Activated T-cell treated with anti-CD3 and anti-CD28 coated beads for 4 hours (primary cell): Measurements from ENCODE around the gene LMAN2.
"Not testable (repeated sequence)": the region's sequence is repeated elsewhere in the genome, so short reads cannot be mapped to it uniquely, and the experiment has no call there.

ENCODE experiments used
- DNase-seq: peaks from one replicate; pipeline ENCODE4 v3.0.0-alpha.2; 2020

LMAN2 gene

GRCh38 chr5:177377851-177378776 is 26.6 kb upstream of the LMAN2 start:
- DNase-seq = no peak

DNA sequence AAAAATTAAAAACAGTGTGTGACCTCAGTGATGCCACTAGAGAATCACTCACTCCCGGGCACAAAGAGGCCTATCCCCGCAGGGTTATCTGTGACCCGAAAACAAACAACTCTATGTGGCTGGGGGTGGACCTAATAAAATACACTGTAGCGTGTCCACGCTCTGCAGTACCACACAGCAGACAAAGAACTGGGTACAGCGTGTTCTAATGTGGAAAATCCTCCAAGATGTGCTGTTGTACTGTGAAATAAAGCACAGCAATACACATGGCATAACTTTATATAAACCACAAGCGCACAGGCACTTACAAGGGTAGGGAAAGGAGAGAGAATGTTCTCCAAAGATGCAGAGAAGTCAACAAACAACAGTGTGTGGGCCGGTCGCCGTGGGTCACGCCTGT is 24.6 kb upstream of the LMAN2 start:
- no peak for DNase-seq

DNA sequence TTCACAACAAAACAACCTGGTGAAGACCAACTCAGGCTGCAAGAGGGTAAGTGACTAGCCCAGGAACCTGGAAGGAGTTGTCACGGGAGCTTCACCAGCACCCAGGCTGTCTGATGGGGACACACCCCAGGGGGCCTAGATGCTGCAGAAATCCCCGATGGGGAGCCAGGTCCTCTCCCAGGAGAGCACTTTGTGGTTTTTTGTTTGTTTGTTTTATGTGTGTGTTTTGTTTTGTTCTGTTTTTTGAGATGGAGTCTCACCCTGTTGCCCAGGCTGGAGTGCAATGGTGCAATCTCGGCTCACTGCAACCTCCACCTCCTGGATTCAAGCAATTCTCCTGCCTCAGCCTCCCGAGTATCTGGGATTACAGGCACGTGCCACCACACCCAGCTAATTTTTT is 24.0 kb upstream of the LMAN2 start:
- not testable (repeated sequence) for DNase-seq

- no peak for DNase-seq
Measured at GRCh38 chr5:177374211-177374610, 22.7 kb upstream of the LMAN2 start.

GRCh38 chr5:177373806-177374205 is 22.3 kb upstream of the LMAN2 start:
- DNase-seq = no peak

DNA sequence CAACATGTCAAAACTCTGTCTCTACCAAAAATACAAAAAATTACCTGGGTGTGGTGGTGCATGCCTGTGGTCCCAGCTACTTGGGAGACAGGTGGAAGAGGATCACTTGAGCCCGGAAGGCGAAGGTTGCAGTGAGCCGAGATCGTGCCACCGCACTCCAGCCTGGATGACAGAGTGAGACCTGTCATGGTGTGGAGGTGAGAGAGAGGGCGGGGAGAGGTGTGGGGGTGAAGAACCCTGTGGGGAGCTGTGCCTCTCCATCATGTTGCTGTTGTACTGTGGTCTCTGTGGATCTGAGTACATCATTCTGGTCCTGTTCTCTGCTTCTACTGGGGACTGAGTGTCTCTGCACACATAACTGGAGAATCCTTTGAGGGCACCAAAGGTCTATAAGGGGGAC is 21.4 kb upstream of the LMAN2 start:
- no peak for DNase-seq

DNA sequence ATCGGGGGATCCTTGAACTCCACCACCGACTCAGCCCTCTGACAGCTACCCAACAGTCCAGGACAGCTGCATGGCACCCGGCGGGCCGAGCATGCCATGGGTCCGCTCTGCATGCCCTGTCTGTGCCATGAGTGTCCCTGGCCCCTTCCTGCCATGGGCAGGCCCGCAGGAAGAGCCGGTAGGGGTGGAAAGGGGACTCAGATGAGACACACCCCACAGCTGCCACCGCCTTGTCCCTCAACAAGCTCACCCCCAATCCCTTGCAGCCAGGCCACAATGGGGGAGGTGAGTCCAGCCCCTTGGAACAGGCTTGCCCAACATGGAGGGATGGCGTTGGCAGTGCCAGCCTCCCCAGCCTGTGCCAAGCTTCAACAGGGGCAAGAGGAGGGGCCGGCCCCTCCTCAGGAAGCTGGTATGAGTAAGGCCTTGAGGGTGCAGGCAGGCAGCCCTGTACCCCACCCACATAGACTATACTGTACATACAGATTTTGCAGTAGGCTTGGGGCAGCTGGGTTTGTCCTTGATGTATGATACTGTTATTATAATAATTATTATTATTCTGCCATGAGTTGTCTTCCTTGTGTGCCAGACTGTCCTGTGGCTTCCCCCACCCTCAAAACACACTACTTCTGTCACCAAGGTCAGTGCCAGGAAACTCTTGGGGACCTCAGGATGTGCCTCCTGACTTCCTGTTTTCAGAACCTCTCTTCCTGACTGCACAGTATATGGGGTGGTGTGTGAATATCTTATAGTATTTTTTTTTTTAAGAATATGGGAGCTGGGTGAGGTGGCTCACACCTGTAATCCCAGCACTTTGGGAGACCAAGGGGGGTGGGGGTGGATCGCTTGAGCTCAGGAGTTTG is 20.8 kb upstream of the LMAN2 start:
- DNase-seq = no peak

DNA sequence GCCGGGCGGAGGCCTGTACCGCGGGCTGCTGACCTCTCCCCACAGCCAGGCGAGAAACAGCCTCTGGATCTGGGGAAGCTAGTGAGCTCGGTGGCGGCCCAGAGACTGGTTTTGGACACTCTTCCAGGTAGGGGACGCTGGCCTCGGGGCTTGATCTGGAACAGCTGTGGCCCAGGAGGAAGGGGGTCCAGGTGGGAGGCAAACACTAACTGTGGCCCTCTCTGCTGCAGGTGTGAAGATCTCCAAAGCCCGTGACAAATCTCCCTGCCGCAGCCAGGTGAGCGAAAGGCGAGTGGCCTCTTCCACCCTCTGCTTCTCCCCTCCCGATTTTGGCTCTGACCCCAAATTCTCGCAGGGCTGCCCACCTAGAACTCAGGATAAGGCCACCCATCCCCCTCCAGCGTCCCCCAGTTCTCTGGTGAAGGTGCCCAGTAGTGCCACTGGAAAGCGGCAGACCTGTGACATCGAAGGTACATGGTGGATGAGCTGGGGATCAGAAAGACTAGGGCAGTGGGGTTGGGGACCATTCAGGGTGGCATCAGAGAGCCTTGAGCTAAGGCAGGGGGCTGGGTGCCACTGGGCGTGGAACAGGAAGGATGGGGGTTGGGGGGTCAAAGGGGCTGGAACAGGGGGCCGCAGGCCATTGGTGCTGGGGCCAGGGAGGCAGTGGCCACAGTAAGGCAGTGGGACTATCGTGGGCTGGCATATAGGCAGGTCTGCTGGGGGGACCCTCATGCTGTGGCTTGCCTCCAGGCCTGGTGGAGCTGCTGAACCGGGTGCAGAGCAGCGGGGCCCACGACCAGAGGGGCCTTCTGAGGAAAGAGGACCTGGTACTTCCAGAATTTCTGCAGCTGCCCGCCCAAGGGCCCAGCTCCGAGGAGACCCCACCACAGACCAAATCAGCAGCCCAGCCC is 19.9 kb upstream of the LMAN2 start:
- no peak for DNase-seq

- DNase-seq = peak; percentile 48
Measured at GRCh38 chr5:177370488-177371119, 19.1 kb upstream of the LMAN2 start.

DNA sequence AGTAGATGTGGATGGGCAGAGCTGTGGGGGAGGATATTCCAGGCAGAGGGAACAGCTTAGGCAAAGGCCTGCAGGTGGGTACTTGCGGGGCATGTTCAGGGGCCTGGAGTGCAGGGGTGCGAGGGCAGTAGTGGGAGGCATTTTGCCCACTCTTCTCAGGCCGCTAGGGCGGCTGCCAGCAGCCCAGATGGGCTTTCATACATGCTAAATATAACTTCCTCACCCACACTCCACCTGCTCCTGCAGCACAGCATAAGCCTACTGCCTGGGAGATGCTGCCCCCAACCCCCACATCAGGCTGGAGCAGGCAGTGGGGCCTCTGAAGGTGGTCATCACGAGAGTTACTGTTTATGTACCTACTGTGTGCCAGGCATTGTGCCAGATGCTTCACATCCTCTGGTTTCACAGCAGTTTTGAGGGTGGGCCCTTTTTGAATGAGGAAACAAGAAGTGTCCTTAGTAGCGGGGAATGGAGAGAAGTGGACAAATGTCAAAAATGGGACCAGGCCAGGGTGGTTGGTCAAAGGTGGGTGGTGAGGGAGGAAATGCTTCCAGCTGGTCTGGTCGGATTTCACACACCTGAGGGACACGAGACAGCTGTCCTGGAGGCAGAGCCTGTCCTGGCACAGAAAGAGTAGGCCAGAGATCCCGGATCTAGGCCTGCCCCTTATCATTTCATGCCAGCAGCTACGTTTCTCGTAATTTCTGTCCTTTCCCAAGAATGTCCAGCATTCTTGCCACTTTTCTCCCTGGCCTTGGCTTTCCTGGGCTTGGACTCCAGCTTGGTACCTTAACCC is 18.4 kb upstream of the LMAN2 start:
- no peak for DNase-seq

- DNase-seq = no peak
Measured at GRCh38 chr5:177368869-177369644, 17.6 kb upstream of the LMAN2 start.

- no peak for DNase-seq
Measured at GRCh38 chr5:177367981-177368868, 16.8 kb upstream of the LMAN2 start.

DNA sequence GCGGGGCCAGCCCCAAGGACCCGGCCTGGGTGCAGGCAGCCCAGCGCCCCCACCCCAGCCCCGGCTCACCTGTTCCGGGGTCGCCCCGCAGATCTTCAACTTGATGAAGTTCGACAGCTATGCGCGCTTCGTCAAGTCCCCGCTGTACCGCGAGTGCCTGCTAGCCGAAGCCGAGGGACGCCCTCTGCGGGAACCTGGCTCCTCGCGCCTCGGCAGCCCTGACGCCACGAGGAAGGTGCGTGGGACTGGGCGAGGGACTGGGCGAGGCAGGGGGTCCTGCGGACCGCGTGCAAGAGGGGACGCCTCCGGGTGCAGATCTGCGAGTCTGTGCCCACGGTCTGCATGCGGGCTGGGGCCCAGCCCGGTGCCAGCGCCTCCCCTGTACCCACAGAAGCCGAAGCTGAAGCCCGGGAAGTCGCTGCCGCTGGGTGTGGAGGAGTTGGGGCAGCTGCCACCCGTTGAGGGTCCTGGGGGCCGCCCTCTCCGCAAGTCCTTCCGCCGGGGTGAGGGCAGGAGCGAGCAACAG is 15.9 kb upstream of the LMAN2 start:
- no peak for DNase-seq

GRCh38 chr5:177366528-177367322 is 15.3 kb upstream of the LMAN2 start:
- no peak for DNase-seq

DNA sequence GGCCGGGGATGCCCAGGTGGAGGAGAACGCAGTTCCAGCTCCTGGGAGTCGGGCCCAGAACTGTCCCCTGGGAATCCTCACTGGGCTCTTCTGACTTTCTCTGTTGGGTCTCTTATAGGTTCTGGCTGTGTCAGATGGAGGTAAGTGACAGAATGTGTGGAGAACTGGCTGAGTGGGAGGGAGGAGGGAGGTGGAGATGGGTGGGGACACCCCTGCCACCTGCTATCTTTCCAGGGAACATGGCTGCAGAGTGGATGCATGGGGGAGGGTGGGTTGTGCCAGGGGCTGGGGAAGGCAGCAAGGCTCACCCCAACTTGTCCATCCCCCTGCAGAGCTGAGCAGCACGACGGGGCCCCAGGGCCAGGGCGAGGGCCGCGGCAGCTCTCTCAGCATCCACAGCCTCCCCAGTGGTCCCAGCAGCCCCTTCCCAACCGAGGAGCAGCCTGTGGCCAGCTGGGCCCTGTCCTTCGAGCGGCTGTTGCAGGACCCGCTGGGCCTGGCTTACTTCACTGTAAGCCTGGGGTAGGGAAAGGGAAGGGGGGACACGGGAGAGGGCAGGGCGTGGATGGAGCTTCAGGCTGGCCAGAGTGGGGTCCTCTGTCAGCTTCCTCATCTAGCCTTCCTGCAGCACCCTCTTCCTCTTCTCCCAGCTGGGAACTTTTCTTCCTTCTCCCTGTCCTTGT is 14.5 kb upstream of the LMAN2 start:
- no peak for DNase-seq

- no peak for DNase-seq
Measured at GRCh38 chr5:177364159-177364962, 12.9 kb upstream of the LMAN2 start.

DNA sequence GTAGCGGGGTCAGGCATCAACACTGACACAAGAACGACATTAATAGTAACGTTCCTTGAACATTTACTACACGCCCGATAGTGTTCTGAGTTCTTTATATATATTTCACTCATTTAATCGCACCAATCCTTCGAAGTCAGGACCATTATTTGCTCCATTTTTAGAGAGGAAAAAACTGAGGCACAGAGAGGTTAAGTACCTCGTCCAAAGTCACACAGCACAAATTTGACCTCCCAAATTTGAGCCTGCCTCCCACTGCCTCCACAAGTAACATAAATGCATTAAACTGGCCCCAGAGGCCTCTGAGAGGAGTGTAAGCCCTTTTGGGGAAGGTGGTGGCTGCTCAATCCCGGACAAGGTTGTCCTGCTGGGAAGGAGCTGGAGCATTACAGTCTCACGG is 12.1 kb upstream of the LMAN2 start:
- DNase-seq = no peak
